Ammon's horn (tissue), 1 donor: ENCODE results near the gene HPS4.

Experiments
- DNase-seq: peaks from one replicate; pipeline ENCODE4 v3.0.0-alpha.2; 2016; ENCODE audit warnings: low spot score

Gene HPS4

GRCh38 chr22:26496456-26496855 is 12.9 kb upstream of the HPS4 start:
- DNase-seq, result no peak

- DNase-seq, result no peak
Observed at GRCh38 chr22:26494506-26494905, 10.9 kb upstream of the HPS4 start.

GRCh38 chr22:26492220-26492619 is 8.6 kb upstream of the HPS4 start:
- DNase-seq, result no peak

- no peak for DNase-seq
Observed at GRCh38 chr22:26489447-26490036, 6.0 kb upstream of the HPS4 start.

GRCh38 chr22:26487996-26488395 is 4.4 kb upstream of the HPS4 start:
- DNase-seq, result no peak

DNA sequence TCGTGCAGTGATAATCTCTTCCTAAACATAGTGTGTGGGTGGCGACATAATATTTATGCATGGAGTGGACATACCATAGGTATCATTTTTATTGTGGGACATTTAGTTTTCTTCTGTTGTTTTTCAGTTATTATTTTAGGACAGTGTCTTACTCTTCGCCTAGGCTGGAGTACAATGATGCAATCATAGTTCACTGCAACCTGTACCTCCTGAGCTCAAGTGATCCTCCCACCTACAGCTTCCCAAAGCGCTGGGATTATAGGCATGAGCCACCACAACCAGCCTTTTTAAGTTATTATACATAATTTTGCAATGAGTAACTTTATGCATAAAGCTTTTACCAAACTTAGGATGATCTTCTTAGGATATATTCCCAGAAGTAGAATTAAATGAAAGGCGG is 2.8 kb upstream of the HPS4 start:
- DNase-seq, result no peak

DNA sequence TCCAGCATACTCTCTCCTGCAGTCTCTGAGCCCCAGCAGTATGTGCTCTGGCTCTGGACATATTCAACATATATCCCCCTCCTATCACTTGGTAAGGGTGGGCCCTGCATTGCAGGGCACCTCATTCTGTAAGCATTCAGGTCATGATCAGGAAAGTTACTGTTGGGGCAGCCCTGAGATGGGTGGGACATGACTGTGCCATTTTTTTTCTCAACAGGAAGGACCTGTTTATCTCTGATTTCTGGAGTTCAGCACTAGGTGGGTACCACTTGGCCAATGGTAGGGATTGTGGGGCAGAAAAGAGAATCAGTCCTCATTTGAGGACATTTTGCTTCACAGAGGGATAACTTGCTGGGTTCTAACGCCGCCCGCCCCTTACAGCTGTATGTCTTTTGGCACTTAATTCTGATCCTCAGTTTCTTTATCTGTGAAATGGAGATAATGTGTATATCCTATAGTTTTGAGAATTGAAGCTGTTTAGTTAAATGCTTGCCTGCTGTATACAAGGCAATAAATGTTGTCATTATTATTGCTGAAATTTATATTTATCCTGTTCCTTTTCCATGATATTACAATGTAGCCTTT is 2.3 kb upstream of the HPS4 start:
- no peak for DNase-seq

DNA sequence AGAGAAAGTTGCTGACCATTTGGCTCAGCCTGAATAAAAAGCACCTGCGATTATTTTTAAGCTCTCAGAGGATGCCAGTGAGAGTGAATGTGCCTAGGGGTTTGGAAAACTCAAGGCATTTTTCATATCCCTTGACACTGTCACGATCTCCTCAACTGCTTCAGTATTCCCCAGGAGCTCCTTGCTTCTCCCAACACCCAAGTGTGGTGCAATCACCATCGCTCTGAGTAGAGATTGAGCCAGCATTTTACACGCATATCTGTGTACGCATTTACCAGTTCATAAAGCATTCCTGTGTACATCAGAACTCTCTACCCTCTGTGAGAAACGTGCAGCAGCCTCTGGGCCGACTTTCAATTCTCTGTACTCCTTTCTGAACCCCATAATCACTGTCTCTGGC is 1.4 kb upstream of the HPS4 start:
- no peak for DNase-seq

DNA sequence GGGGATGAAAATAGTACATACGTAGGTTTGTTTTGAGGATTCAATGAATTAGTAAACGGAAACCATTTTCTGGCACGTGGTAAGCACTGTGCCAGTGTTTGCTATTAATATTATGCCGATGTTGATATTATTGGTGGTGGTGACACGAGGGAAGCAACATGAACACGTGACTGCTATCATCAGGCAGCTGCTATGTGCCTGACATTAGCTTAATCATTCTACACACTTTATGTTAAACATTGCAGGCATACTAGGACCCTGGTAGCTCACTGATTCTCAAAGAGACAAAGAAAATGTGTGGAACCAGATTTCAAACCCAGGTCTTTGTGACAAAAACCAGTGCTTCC is 750 bp upstream of the HPS4 start:
- DNase-seq, result no peak

DNA sequence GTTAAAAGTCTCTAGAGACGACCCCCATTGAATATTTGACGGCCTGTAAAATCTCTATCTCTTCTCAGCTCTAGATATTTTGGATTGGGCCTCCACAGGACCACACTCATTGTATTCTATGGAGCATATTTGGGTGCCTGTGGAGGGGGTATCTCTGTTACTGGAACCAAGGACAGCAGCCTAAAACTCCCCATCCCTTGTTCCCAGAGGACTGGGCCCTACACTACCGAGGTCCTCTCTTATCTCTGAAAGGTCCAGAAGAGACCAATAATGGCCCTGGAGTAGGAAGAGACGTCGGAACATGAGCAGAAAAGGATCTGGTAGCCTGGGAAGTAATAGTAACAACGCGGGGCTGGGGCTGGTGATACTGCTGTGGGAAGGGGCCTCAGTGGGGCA is 542 bp downstream of the HPS4 start:
- no peak for DNase-seq

DNA sequence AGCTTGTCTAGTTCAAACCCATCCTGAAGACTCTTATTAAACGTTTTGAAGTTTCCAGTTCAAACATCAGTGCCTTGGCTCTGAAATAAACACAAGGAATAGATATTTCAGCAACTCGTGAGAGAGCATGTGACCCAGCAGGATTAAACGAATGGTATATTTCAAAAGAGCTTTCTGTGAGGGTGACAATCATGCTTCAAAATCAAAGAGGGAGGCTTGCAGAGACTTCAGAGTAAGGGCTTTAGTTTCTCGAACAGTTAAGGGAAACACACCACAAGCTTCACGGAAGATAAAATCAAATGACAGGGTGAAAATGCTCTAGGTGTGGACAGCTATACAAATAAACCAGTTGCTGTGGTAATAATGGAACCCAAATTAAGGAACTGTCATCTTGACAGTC is 1.4 kb downstream of the HPS4 start:
- DNase-seq, result no peak

- no peak for DNase-seq
Observed at GRCh38 chr22:26481694-26482093, 1.9 kb downstream of the HPS4 start.

GRCh38 chr22:26481112-26481693 is 2.4 kb downstream of the HPS4 start:
- DNase-seq, result no peak

DNA sequence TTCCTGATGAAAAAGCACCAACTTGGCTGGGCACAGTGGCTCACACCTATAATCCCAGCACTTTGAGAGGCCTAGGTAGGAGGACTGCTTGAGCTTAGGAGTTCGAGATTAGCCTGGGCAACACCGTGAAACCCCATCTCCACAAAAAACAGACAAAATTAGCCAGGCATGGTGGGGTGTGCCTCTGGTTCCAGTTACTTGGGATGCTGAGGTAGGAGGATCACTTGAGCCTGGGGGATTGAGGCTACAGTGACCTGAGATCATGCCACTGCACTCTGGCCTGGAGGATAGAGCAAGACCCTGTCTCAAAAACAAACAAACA is 3.0 kb downstream of the HPS4 start:
- DNase-seq, result no peak

GRCh38 chr22:26479792-26480610 is 3.6 kb downstream of the HPS4 start:
- no peak for DNase-seq

DNA sequence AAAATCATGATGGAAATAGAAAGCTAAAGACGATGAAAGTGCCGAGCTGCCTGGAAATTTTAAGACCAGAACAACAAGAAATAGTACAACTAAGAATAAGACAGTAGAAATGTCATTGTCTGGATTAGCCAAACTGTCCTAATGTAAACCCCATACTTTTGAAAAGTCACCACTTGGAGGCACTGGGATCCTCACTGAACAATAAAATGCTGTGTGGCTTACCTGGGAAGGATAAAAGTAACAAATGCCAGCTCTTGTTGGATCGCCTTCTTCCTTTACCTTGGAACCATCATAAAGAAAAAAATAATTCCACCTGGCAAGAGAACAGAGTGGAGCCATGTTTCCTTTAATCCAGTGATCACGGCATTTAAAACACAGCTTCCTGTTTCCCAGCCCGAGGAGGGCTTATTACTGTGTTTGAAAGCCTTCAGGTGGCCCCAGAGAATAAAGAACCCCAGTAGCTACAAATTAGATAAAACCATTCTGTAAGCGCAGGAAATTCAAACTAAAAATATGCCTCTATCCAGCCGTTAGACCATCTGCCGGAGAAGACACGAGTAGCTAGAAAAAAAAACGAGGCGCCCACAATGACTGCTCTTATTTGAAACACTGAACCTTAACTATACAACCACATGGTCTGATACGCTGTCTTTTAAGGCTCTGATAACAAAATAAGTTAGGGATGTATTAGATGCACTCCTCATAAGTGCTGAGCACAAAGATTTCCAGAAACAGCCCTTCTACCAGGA is 4.4 kb downstream of the HPS4 start:
- no peak for DNase-seq

DNA sequence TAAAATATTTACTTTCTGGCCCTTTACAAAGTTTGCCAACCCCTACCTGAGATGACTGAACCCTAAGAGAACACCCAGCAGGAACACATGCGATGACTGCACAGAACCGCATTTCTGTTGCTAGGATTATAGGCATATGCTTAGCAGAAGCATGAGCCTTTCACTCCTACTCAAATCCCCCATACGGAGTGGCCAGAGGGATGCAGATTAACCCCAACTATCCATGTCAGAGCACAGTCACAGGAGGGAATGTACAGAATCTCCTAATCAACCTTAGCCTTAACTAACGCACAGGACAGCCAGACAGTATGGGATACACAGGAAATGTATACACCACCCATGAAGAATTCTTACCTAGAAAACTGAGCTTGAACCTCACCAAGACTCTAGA is 6.2 kb downstream of the HPS4 start:
- DNase-seq, result no peak

- no peak for DNase-seq
Observed at GRCh38 chr22:26476705-26477340, 6.8 kb downstream of the HPS4 start.

GRCh38 chr22:26474682-26475081 is 8.9 kb downstream of the HPS4 start:
- no peak for DNase-seq

DNA sequence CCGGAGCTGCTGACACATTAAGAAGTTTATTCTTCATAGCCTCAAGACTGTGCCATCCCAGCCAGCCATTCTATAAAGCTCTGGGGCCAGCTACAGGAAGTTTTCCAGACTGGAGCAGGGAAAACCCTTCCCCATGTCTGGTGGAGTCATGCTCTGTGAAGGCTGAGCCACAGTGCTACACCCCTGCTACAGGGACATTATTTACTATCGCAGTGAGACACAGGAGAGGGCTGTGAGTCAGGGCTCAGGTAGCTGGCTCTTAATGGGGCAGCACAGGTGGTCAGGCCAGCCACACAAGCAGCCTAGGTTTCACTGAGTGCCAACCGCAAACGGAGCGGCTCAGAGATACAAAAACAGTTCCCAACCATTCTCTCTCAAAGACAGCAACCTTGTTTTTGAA is 12.1 kb downstream of the HPS4 start:
- DNase-seq, result no peak

DNA sequence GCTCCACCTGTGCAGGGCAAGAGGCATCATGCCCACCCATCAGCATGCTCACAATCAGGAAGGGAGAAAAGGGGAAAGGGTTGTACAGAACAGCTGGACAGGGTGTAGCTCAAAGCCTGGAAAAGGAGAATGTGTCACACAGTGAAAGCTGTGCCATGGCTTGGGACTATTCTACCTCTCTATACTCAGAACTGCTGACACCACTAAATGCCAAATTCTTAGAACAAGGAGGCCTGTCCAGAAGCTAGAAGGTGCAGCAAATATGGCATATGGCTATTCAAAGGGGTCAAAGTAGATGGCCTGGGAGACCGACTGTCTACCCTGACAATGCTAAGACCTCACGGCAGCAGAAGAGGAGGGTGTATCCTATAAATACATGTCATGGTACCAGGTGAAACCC is 12.8 kb downstream of the HPS4 start:
- no peak for DNase-seq

DNA sequence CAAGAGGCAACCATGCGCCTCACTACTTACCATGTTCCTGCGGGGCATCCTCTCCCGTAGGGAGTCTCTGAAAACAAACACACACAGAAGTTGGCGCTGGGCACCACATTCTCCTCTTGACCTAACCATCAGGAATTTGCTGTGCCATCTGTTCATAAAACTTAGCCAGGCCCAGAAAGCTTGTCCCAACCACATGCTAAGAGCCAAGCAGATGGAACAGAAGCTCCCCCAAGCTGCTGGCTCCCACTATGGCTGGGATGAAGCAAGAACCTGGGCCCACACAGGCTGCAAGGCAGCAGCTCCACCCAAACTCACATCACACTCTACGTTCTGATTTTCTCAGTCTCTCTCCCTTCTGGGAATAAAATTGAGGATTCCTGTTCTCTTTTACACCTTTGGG is 17.4 kb downstream of the HPS4 start:
- DNase-seq, result peak; percentile 43
